Effector memory CD4-positive, alpha-beta T cell (primary cell): ENCODE data around the gene SIRPD.
"Not testable (repeated sequence)": the region's sequence is repeated elsewhere in the genome, so short reads cannot be mapped to it uniquely, and the experiment has no call there.

Experiments
- DNase-seq, 3 donors: peaks; one replicate each; pipeline ENCODE4 v3.0.0-alpha.2; 2020
- H3K27ac ChIP-seq: 2 replicates; pipeline ENCODE4 v1.7.0; 2013; ENCODE audit warnings: mild to moderate bottlenecking, low read length, moderate library complexity; ENCODE audit not compliant: insufficient read depth, poor library complexity, severe bottlenecking
- H3K27me3 ChIP-seq: replicated peaks from 2 replicates; pipeline ENCODE4 v1.7.0; 2013; ENCODE audit warnings: mild to moderate bottlenecking, low read length; ENCODE audit not compliant: insufficient read depth, control insufficient read depth, poor library complexity, severe bottlenecking
- H3K36me3 ChIP-seq: 2 replicates; pipeline ENCODE4 v1.7.0; 2013; ENCODE audit warnings: mild to moderate bottlenecking, low read length, moderate library complexity; ENCODE audit not compliant: control insufficient read depth, insufficient read depth
- H3K4me1 ChIP-seq: 2 replicates; pipeline ENCODE4 v1.7.0; 2013; ENCODE audit warnings: low read length, mild to moderate bottlenecking; ENCODE audit not compliant: control insufficient read depth, insufficient read depth, poor library complexity, severe bottlenecking
- H3K4me3 ChIP-seq: 2 replicates; pipeline ENCODE4 v1.7.0; 2013; ENCODE audit warnings: low read length, low read depth, mild to moderate bottlenecking; ENCODE audit not compliant: insufficient read depth, poor library complexity, severe bottlenecking
- H3K9me3 ChIP-seq: 2 replicates; pipeline ENCODE4 v1.7.0; 2013; ENCODE audit warnings: mild to moderate bottlenecking, low read length, moderate library complexity; ENCODE audit not compliant: control insufficient read depth

SIRPD gene

GRCh38 chr20:1500496-1500895 lies 57.0 kb downstream of the SIRPD start:
- H3K27ac ChIP-seq = no peak overlapping the region
- H3K4me1 ChIP-seq = no peaks in the 10 kb centered on the region
- H3K4me3 ChIP-seq = no peak overlapping the region
- H3K27me3 ChIP-seq = no peaks in the 10 kb centered on the region
- H3K9me3 ChIP-seq = no peaks in the 10 kb centered on the region
- no peaks in the 10 kb centered on the region for H3K36me3 ChIP-seq
- no peak for DNase-seq

DNA sequence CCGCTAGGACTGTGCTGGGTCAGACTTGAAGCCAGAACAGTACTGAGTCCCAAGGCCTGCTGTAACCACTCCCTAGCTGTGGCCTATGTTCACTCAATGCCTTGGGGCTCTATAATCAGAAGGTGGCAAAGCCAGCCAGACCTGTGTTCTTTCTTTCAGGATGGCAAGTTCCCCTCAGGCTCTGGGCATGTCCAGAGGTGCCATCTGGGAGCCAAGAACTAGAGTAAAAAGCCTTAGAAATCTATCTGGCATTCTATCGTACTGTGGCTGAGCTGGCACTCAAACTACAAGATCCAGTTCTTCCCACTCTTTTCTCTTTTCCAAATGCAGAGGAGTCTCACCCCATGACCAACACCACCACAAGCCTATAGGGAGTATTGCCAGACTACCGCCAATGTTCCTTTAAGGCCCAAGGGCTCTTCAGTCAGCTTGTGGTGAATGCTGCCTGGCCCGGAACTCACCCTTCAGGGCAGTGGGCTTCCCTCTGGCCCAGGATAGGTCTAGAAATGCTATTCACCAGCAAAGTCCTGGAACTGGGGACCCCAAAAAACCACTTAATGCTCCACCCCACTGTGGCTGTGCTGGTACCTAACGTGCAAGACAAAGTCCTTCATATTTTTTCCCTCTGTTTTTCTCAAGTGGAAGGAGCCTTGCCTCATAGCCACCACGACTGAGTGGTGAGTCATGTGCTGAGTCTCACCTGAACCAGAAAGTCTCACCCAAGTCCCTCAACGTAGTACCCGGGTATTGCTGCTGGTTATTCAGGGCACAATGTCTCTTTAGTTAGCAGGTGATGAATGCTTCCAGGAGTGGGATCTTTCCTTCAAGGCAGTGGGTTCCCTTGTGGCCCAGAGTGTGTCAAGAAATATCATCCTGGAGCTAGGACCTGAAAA lies 57.7 kb downstream of the SIRPD start:
- no peak overlapping the region for H3K27ac ChIP-seq
- H3K4me3 ChIP-seq = no peak overlapping the region
- H3K36me3 ChIP-seq = no peaks in the 10 kb centered on the region
- H3K4me1 ChIP-seq = no peaks in the 10 kb centered on the region
- no peaks in the 10 kb centered on the region for H3K9me3 ChIP-seq
- no peak for DNase-seq
- no peaks in the 10 kb centered on the region for H3K27me3 ChIP-seq

DNA sequence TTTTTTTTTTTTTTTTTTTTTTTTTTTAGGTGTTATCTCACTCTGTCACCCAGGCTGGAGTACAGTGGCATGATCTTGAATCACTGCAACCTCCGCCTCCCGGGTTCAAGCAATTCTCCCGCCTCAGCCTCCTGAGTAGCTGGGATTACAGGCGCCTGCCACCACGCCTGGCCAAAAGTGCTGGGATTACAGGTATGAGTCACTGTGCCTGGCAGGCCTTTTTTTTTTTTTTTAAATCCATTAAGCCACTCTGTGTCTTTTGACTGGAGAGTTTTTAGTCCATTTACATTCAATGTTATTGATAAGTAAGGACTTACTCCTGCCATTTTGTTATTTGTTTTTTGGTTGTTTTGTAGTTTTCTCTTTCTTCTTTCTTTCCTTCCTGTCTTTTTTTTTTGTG lies 60.1 kb downstream of the SIRPD start:
- H3K9me3 ChIP-seq, H3K27ac ChIP-seq, DNase-seq, H3K36me3 ChIP-seq, H3K4me1 ChIP-seq, H3K27me3 ChIP-seq, H3K4me3 ChIP-seq: not testable (repeated sequence)

DNA sequence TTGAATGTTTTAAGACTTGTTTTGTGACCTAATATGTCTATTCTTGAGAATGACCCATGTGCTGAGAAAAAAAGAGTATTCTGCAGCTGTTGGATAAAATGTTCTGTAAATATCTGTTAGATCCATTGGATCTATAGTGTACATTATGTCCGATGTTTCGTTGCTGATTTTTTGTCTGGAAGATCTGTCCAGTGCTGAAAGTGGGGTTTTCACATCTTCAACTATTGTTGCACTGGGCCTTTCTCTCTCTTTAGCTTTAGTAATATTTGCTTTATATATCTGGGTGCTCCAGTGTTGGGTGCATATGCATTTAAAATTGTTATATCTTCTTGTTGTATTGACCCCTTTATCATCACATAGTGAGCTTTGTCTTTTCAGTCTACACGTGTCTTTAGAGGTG lies 60.6 kb downstream of the SIRPD start:
- H3K4me1 ChIP-seq = no peaks in the 10 kb centered on the region
- H3K27me3 ChIP-seq = no peaks in the 10 kb centered on the region
- no peaks in the 10 kb centered on the region for H3K9me3 ChIP-seq
- no peak overlapping the region for H3K27ac ChIP-seq
- H3K4me3 ChIP-seq = no peak overlapping the region
- DNase-seq = no peak
- H3K36me3 ChIP-seq = no peaks in the 10 kb centered on the region

- Histone ChIP-seq H3K4me1 (no peaks in the 10 kb centered on the region), H3K27me3 (no peaks in the 10 kb centered on the region), H3K27ac (no peak overlapping the region)
Measured at GRCh38 chr20:1494436-1494835, 63.1 kb downstream of the SIRPD start.

GRCh38 chr20:1493536-1493935 lies 64.0 kb downstream of the SIRPD start:
- no peak for DNase-seq
- no peaks in the 10 kb centered on the region for H3K36me3 ChIP-seq
- H3K27me3 ChIP-seq = no peaks in the 10 kb centered on the region
- no peaks in the 10 kb centered on the region for H3K9me3 ChIP-seq
- H3K27ac ChIP-seq = no peak overlapping the region
- H3K4me3 ChIP-seq = no peak overlapping the region
- no peaks in the 10 kb centered on the region for H3K4me1 ChIP-seq

More at GRCh38 chr20:1494436-1494835, 63.1 kb downstream of the SIRPD start:
- no peaks in the 10 kb centered on the region for H3K36me3 ChIP-seq
- no peak for DNase-seq
- no peaks in the 10 kb centered on the region for H3K9me3 ChIP-seq
- no peak overlapping the region for H3K4me3 ChIP-seq

DNA sequence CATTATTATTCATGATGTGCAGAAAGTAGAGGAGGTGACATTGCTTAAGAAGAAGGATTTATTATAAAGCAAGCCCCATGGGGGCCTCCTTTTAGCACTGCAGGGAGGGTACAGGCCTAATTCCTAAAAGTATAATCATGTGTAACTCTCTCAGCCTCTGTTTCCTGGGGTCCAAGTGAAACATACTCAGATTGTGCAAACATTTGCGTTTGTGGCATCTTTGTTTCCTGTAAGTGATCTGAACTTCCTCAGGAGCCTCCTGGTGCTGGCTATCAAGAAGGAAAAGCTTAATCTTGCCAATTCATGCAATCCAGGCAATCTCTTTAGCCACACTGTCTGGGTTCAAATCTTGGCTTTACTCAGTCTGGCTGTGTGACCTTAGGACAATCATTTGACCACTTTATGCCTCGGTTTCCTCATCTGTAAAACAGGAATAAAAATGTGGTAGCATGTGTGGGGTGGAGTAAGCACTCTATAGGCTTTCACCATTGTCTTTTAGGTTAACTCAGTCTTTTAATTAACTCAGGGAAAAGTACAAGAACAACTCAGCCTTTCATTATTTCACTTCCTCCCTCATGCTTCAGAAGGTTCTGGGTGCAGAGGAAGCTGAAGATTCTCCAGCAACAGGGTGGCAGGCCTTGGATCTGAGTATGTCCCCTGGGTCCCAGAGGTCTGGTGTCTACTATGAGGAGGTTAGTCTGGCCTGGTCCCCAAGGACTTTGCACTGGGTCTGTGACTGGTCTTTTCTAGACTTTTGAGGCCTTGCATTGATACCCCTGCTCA lies 65.5 kb downstream of the SIRPD start:
- no peak overlapping the region for H3K4me3 ChIP-seq

GRCh38 chr20:1491281-1491840 lies 66.1 kb downstream of the SIRPD start, which contains the start of gene SIRPB2:
Gene SIRPB2, minus strand, starts transcription at chr20:1491420. Its CDS starts 61 bp downstream, at chr20:1491359.
- H3K4me3 ChIP-seq = no peak within 1 kb of the TSS
- no peak within 1 kb of the TSS for H3K27ac ChIP-seq
- DNase-seq = no peak
- H3K27me3 ChIP-seq = no peaks in the 10 kb centered on the region
- H3K4me1 ChIP-seq = no peaks in the 10 kb centered on the region
- H3K36me3 ChIP-seq = no peaks in the 10 kb centered on the region
- H3K9me3 ChIP-seq = no peaks in the 10 kb centered on the region

More for the DNA sequence above, 65.5 kb downstream of the SIRPD start:
- H3K4me1 ChIP-seq = no peaks in the 10 kb centered on the region
- DNase-seq = no peak
- no peak overlapping the region for H3K27ac ChIP-seq
- H3K36me3 ChIP-seq = no peaks in the 10 kb centered on the region
- no peaks in the 10 kb centered on the region for H3K27me3 ChIP-seq
- no peaks in the 10 kb centered on the region for H3K9me3 ChIP-seq

DNA sequence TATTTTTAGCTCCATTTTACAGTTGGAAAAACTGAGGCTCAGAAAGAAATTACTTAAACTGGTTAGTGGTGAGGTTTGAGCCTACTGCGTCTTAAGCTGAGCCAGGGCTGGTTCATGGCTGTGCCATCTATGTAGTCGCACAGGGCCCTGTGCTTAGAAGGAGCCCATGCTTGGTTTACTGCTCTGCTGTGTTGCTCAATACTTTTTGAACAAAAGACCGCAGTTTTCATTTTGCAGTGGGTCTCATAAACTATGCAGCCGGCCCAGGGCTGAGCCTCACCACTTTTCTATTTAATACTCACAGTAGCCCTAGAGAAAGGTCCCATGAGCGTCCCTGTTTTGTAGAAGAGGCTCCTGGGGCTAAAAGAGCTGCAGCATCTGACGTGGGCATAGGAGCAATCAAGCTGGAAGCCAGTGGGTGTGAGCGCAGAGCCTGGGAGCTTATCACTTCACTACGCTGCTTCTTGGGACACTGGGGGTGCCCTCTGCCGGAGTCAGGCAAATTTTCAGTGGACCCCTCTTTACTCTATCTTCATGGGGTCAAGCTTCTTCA lies 66.8 kb downstream of the SIRPD start:
- Histone ChIP-seq H3K27ac (no peak overlapping the region), H3K27me3 (no peaks in the 10 kb centered on the region), H3K4me1 (no peaks in the 10 kb centered on the region), H3K9me3 (no peaks in the 10 kb centered on the region), H3K4me3 (no peak overlapping the region), H3K36me3 (no peaks in the 10 kb centered on the region)
- DNase-seq = no peak
